NCI-H1694 treated with DMSO at 0.1 percent for 48 hours (cell line): ENCODE results near the gene ARHGAP9.
"Not testable (repeated sequence)": the region's sequence is repeated elsewhere in the genome, so short reads cannot be mapped to it uniquely, and the experiment has no call there.

Source experiments
- DNase-seq: peaks from one replicate; lab custom pipeline; 2025; lab: John Stamatoyannopoulos, UW

ARHGAP9 gene

GRCh38 chr12:57479376-57480115 is at the start of gene ARHGAP9:
Gene ARHGAP9, minus strand, starts transcription at chr12:57479866. Its CDS starts 460 bp downstream, at chr12:57479406.
- no peak for DNase-seq

- DNase-seq, result no peak
Observed at GRCh38 chr12:57528831-57529555, 49.3 kb upstream of the ARHGAP9 start.

DNA sequence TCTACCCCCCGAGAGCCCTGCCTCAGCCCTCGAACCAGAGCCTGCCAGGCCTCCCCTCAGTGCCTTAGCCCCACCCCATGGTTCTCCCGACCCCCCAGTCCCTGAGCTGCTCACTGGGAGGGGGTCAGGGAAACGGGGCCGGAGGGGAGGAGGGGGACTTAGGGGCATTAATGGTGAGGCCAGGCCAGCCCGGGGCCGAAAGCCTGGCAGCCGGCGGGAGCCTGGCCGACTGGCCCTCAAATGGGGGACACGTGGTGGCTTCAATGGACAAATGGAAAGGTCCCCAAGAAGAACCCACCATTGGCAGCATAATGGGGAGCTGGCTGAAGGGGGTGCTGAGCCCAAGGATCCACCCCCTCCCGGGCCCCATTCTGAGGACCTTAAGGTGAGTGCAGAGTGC is 48.5 kb upstream of the ARHGAP9 start:
- DNase-seq, result no peak

DNA sequence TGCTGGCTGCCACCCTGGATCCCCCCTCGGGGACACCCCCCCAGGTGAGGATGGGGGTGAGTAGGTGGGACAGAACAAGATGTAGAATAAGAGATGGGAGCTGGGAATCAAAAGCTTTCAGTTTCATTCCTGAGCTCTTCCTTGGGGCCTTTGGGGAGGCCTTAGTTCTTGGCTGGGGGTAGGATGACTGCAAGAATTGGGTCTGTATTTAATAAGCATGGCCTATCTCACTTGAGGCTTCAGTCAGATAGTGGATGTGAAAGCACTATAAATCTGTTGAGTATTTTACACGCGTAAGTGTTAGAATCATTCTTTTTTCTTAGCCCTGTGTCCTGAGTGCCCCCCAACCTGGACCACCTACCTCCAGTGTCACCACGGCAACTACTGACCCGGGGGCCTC is 47.5 kb upstream of the ARHGAP9 start:
- DNase-seq, result no peak

- no peak for DNase-seq
Observed at GRCh38 chr12:57526477-57527126, 46.9 kb upstream of the ARHGAP9 start.

DNA sequence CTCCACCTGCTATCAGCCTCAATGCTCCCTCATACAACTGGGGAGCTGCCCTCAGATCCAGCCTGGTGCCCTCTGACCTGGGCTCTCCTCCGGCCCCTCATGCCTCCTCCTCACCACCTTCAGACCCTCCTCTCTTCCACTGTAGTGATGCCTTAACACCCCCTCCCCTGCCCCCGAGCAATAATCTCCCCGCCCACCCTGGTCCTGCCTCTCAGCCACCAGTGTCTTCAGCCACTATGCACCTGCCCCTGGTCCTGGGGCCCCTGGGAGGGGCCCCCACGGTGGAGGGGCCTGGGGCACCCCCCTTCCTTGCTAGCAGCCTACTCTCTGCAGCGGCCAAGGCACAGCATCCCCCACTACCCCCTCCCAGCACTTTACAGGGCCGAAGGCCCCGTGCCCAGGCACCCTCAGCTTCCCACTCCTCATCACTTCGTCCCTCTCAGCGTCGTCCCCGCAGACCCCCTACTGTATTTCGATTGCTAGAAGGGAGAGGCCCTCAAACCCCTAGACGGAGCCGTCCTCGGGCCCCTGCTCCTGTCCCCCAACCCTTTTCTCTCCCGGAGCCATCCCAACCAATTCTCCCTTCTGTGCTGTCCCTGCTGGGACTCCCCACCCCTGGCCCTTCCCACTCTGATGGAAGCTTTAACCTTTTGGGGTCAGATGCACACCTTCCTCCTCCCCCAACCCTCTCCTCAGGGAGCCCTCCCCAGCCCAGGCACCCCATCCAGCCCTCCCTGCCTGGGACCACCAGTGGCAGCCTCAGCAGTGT is 46.1 kb upstream of the ARHGAP9 start:
- no peak for DNase-seq

GRCh38 chr12:57524814-57525614 is 45.3 kb upstream of the ARHGAP9 start:
- no peak for DNase-seq

- no peak for DNase-seq
Observed at GRCh38 chr12:57523706-57524614, 44.3 kb upstream of the ARHGAP9 start.

- no peak for DNase-seq
Observed at GRCh38 chr12:57522887-57523705, 43.4 kb upstream of the ARHGAP9 start.

DNA sequence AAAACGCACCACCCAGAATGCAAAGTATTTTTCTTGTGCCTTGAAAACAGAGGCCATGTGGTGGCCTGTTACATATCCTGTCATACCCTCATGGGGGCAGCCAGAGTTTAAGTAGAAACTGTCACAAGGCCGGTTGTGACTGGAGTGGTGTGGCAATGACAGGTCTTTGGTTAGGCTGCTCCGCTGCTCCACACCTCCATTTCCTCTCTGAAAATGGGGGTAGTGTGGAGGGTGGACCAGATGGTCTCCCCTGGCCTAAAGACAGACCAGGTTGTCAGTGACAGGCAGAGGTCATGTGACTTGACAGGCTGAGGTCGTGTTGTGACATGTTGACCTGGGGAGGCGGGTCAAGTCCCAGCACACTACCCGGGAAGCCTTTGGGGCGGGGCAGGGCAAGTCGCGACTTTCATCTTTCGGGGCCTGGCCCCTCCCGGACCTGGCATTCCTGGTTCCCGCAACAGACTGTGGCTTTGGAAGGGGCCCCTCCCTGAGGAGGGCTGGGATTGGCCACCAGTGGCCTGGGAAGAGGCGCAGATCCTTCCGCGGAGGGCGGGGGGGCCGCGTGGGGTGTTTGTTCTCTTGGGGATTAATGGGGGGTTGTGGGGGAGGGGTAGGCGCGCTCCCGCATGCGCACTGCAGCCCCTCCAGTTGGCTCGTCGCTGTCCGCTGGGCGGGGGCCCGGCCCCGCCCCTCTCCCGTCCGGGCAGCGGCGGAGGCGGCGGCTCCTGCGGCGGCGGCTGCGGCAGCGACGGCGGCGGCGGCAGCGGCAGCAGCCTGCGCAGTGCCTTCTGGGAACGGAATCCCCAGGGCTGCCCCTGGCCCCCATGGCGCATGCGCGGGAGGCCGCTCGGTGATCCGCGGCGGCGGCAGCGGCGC is 42.6 kb upstream of the ARHGAP9 start, which contains the start of gene MBD6:
Gene MBD6, plus strand, starts transcription at position 814 of the 876 bp plus-strand sequence. CDS start 1,480 bp downstream, outside the sequence.
- DNase-seq, result peak; percentile 78

GRCh38 chr12:57521525-57522010 is 41.9 kb upstream of the ARHGAP9 start:
- DNase-seq, result peak; percentile 39

DNA sequence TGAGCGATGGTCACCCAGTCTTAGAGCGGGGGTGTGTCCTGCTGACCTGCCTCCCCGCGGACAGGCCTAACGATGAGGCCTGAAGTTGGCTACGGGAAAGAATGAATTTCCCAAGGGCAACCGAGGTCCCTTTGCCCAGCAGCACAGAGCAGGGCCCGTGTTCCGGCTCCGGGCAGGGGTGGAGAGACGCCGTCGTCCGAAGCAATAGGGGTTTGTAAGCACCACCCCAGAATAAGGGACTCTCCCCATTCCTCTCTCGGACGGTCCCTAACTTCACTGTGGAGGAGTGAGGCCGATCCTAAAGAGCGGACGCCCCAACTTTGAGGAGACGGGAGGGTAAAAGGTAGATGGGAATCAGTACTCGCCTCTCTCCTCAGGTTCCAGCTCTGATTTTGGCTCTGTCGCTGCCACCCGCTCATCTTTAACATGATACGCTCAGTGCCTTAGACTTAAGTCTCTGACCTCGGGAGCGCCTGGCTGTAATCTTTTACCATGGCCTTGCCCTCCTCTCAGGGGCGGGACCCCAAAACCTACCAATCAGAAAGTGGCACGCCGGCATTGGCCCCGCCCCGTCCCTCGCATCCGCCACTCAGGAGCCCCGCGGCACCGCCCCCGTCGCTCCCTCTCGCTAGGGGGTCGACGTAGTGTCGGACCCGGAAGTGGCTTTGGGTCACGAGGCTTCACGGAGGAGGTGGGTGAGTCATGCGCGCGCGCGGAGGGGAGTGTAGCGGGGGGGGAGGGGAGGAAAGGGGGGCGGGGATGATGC is 40.6 kb upstream of the ARHGAP9 start, which contains the start of gene DDIT3:
Gene DDIT3, minus strand, starts transcription at position 462 of the 766 bp plus-strand sequence. CDS start 3,108 bp downstream, outside the sequence.
- peak; percentile 94 for DNase-seq

DNA sequence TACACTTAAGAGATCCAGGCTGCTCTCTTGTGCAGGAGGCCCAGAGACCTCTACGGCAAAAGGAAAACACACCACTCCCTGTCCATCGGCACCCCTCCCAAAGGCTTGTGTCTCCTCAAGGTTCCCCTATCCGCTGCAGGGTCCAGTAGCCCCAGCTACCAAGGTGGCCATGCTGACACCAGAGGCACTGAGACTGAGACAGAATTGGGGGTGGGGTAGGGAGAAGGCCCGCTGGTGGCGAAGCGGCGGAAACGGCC is 40.1 kb upstream of the ARHGAP9 start:
- no peak for DNase-seq

DNA sequence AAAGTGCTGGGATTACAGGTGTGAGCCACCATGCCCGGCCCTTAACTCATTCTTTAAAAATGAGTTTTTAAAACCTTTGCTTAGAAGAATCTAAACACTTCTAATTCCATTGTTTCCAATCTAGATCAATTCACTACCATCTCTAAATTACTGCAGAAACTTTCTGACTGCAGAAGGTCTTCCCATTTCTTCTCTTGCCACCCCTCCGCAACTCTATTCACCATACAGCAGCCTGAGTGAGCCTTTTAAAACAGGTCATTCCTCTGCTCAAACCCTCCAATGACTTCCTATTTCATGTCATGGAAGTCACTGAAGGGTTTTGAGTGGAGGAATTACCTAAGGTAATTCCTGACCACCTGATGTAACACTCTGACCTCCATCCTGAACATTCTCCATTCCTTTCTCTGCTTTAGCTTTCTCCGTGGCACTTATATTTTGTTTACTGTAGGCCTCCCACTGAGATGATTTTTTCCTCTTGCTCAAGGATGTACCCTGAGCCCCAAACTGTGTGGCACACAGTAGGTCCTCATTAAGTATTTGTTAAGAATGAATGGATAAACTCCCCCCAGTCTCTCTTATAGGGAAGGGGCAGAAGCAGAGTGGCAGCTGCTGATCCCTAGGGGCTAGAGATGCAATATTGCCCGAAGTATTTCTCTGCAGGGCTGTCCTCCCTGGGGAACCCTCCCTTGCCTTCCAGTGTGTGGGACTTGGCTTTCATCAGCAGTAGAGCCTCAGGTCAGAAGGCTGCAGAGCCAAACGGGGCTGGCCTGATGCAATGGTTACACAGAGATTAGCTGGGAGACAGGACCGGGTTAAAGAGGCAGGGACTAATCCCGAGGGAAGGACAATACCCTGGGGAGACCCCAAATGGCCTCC is 39.5 kb upstream of the ARHGAP9 start:
- no peak for DNase-seq

- no peak for DNase-seq
Observed at GRCh38 chr12:57518176-57518919, 38.7 kb upstream of the ARHGAP9 start.

DNA sequence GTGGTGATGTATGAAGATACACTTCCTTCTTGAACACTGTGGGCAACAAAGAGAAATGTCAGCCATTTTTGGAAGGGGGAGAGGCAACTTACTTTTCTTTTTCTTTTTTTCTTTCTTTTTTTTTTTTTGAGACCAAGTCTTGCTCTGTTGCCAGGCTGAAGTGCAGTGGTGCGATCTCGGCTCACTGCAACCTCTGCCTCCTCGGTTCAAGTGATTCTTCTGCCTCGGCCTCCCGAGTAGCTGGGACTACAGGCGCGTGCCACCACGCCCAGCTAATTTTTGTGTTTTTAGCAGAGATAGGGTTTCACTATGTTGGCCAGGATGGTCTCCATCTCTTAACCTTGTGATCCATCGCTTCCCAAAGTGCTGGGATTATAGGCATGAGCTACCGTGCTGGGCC is 38.1 kb upstream of the ARHGAP9 start:
- DNase-seq, result not testable (repeated sequence)
